Testis (tissue), 3 donors: ENCODE data around the gene PSEN2. TPM values are rescaled to one million over a fixed set of nuclear protein-coding genes. Genes with fewer than 3 reads are reported as not detected.

ENCODE experiments used
- DNase-seq: peaks from one replicate; pipeline ENCODE4 v3.0.0-alpha.2; 2019
- H3K27ac ChIP-seq, 2 donors: fragments of 200-600 bp; sonication (generic); one replicate each; pipeline ENCODE4 v1.5.1; 2019
- H3K27me3 ChIP-seq: fragments of 200-600 bp; sonication (generic); one replicate; pipeline ENCODE4 v1.5.1; 2019
- H3K36me3 ChIP-seq: fragments of 200-600 bp; sonication (generic); one replicate; pipeline ENCODE4 v1.5.1; 2017; ENCODE audit warnings: low read depth; ENCODE audit errors: missing control alignments
- H3K4me1 ChIP-seq: fragments of 200-600 bp; sonication (generic); one replicate; pipeline ENCODE4 v1.5.1; 2019
- H3K4me3 ChIP-seq, 2 donors: fragments of 200-600 bp; sonication (generic); one replicate each; pipeline ENCODE4 v1.5.1; 2017 to 2019
- H3K9me3 ChIP-seq: fragments of 200-600 bp; sonication (generic); one replicate; pipeline ENCODE4 v1.5.1; 2017
- POLR2A ChIP-seq: fragments of 450-650 bp; IDR thresholded peaks from one replicate; pipeline ENCODE4 v1.6.1; 2017; ENCODE audit warnings: antibody characterized with exemption, mild to moderate bottlenecking, moderate library complexity
- WGBS, 2 donors: methylation state at CpG; one replicate each; pipeline ENCODE4 v1.1.5; 2018; 5-methylcytosine and 5-hydroxymethylcytosine counted together
- intact Hi-C: fragments of 100-400 bp; cut with DNase I; formaldehyde crosslinking; loops from one replicate; pipeline ENCODE4 v1.15.1; 2023; ENCODE audit warnings: low total_unique reads
- polyA plus RNA-seq: library from polyadenylated mRNA; stranded (reverse); fragments of 350-450 nt; fragmentation: Illumina TruSeq; extraction: RNeasy Lipid Tissue Mini Kit (QIAGEN cat#74804); gene quantifications from one replicate; pipeline ENCODE4 v1.2.3, GENCODE V29; 2014; ENCODE audit warnings: low read depth, low replicate concordance; ENCODE audit not compliant: insufficient read depth
- total RNA-seq, 2 donors: library from RNA; depleted of rRNA; stranded (reverse); fragments of >200 nt; gene quantifications; one replicate each; pipeline ENCODE4 v1.2.3, GENCODE V29; 2016

PSEN2 gene
- total and polyA plus RNA-seq, 3 donors from 2014 or later, result 40.7 to 107 (median 87.8) TPM

- no peak for TF ChIP-seq POLR2A
- Histone ChIP-seq H3K4me3 (no peak overlapping the region), H3K27ac (no peak overlapping the region), H3K4me1 (peaks cover 20% of the 10 kb centered on the region), H3K36me3 (no peaks in the 10 kb centered on the region), H3K9me3 (no peaks in the 10 kb centered on the region), H3K27me3 (no peaks in the 10 kb centered on the region)
- 69 to 81% methylated on average over 19 of the region's 19 CpGs for WGBS, 2 donors
- intact Hi-C loops, result no loop called here
- DNase-seq, result no peak
Measured at GRCh38 chr1:226945106-226945857, 74.9 kb downstream of the PSEN2 start.

Other genes with a start within 250 kb of the PSEN2 start
- 10 to 100 TPM; 13.5 to 18.0 TPM for gene ITPKB, start 131.3 kb upstream of the PSEN2 start, total RNA-seq
- gene ITPKB, start 131.3 kb upstream of the PSEN2 start, polyA plus RNA-seq, result 11.4 TPM
- gene COQ8A, start 69.7 kb downstream of the PSEN2 start, total RNA-seq, result 10 to 100 TPM; 39.2 to 46.8 TPM
- gene COQ8A, start 69.7 kb downstream of the PSEN2 start, polyA plus RNA-seq, result 34.4 TPM